Measurements from ENCODE around the gene MFRP.

Gene MFRP

DNA sequence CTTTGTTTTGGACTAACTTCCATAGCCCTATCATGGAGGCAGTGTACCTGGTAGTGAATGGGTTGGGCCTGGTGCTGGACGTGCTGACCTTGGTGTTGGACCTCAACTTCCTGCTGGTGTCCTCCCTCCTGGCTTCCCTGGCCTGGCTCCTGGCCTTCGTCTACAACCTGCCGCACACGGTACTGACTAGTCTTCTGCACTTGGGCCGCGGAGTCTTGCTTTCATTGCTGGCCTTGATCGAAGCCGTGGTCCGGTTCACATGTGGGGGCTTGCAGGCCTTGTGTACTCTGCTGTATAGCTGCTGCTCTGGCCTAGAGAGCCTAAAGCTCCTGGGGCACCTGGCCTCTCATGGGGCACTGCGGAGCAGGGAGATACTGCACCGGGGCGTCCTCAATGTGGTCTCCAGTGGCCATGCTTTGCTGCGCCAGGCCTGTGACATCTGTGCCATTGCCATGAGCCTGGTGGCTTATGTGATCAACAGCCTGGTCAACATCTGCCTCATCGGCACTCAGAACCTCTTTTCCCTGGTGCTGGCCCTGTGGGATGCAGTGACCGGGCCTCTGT is 11.3 kb downstream of the MFRP start:
- H3K4me3 ChIP-seq (IDR thresholded peaks at IDR 0.05; ENCODE audit: insufficient read depth, low read depth, low read length), result no peak overlapping the region
- H3K9ac ChIP-seq, result peak overlapping the region; percentile 78; the same call in 1 of the 2 replicates
- H3K79me2 ChIP-seq (ENCODE audit: insufficient read depth, low read depth), result peaks cover 6% of the 10 kb centered on the region; the same call in 1 of the 2 replicates
- no peaks in the 10 kb centered on the region for H4K20me1 ChIP-seq (ENCODE audit: insufficient read depth)
- no peak for TF ChIP-seq CTCF (conservative IDR thresholded peaks at IDR 0.05; ENCODE audit: low read depth, low read length)
- no peaks in the 10 kb centered on the region for H3K4me1 ChIP-seq (ENCODE audit: low read depth, poor library complexity, severe bottlenecking)
- no peaks in the 10 kb centered on the region for H3K27me3 ChIP-seq (ENCODE audit: insufficient read depth, low read depth)
- peak overlapping the region; percentile 64 for H3K4me2 ChIP-seq
- no peak overlapping the region for H3K27ac ChIP-seq
- 0 out of 2 replicates have a peak overlapping the region, but pooled peaks have one; percentile 48 for H2AFZ ChIP-seq (ENCODE audit: low read depth)
- no peaks in the 10 kb centered on the region for H3K36me3 ChIP-seq (ENCODE audit: insufficient read depth)

GRCh38 chr11:119334174-119334930 is 12.2 kb downstream of the MFRP start, which contains the start of gene RNF26:
Gene RNF26 (plus strand): TSS chr11:119334527. CDS start chr11:119335123, 596 bp downstream.
- Histone ChIP-seq H3K4me2 (peak within 1 kb of the TSS; percentile 64), H3K9ac (peak within 1 kb of the TSS; percentile 78; the same call in 1 of the 2 replicates), H4K20me1 (ENCODE audit: insufficient read depth) (no peaks in the 10 kb centered on the region), H3K36me3 (ENCODE audit: insufficient read depth) (no peaks in the 10 kb centered on the region), H3K27me3 (ENCODE audit: insufficient read depth, low read depth) (no peaks in the 10 kb centered on the region), H3K4me1 (ENCODE audit: low read depth, poor library complexity, severe bottlenecking) (no peaks in the 10 kb centered on the region), H2AFZ (ENCODE audit: low read depth) (peak within 1 kb of the TSS; percentile 48), H3K4me3 (IDR thresholded peaks at IDR 0.05; ENCODE audit: insufficient read depth, low read depth, low read length) (no peak within 1 kb of the TSS), H3K79me2 (ENCODE audit: insufficient read depth, low read depth) (peaks cover 6% of the 10 kb centered on the region; the same call in 1 of the 2 replicates), H3K27ac (peak within 1 kb of the TSS; percentile 28; the same call in 1 of the 2 replicates)
- TF ChIP-seq CTCF (conservative IDR thresholded peaks at IDR 0.05; ENCODE audit: low read depth, low read length), result no peak

DNA sequence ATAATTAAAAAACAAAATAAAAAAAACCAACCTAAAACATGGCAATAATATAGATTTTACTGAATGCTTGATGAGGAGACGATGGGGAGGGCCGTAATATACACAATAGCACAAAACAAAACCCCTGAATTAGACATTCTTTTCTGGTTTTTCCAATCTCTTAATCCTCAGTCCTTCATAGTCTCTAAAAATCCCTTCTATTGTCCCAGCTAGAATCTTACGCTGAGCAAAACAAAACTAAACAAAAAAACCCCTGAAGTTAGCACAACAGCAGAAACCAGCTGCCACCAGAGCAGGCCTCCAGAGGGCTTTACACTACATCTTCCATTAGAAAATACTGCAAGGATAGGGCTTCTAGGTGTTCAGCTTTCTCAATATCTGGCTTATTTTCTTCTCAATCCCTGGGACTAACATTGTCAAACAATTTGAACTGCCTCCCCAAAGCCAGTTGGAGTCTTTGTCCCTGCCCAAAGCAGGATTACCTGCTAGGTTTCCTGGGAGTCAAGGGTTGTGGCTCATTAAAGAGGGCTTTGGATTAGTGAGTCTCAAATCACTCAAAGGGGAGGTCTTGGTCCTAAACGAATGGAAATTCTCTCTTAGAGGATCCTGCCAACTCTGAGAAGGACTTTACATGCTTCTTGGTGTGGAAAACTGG is 14.3 kb downstream of the MFRP start:
- no peaks in the 10 kb centered on the region for H3K4me1 ChIP-seq (ENCODE audit: low read depth, poor library complexity, severe bottlenecking)
- H3K9ac ChIP-seq, result no peak overlapping the region
- H3K36me3 ChIP-seq (ENCODE audit: insufficient read depth), result no peaks in the 10 kb centered on the region
- H3K4me3 ChIP-seq (IDR thresholded peaks at IDR 0.05; ENCODE audit: insufficient read depth, low read depth, low read length), result no peak overlapping the region
- H3K79me2 ChIP-seq (ENCODE audit: insufficient read depth, low read depth), result peaks cover 6% of the 10 kb centered on the region; the same call in 1 of the 2 replicates
- H3K27ac ChIP-seq, result no peak overlapping the region
- no peak overlapping the region for H2AFZ ChIP-seq (ENCODE audit: low read depth)
- H3K27me3 ChIP-seq (ENCODE audit: insufficient read depth, low read depth), result no peaks in the 10 kb centered on the region
- H4K20me1 ChIP-seq (ENCODE audit: insufficient read depth), result no peaks in the 10 kb centered on the region
- no peak for TF ChIP-seq CTCF (conservative IDR thresholded peaks at IDR 0.05; ENCODE audit: low read depth, low read length)
- no peak overlapping the region for H3K4me2 ChIP-seq

GRCh38 chr11:119330237-119330636 is 16.3 kb downstream of the MFRP start:
- Histone ChIP-seq H3K79me2 (ENCODE audit: insufficient read depth, low read depth) (peaks cover 6% of the 10 kb centered on the region; the same call in 1 of the 2 replicates), H3K27me3 (ENCODE audit: insufficient read depth, low read depth) (no peaks in the 10 kb centered on the region), H3K27ac (no peak overlapping the region), H3K36me3 (ENCODE audit: insufficient read depth) (no peaks in the 10 kb centered on the region), H3K4me2 (no peak overlapping the region), H2AFZ (ENCODE audit: low read depth) (no peak overlapping the region), H4K20me1 (ENCODE audit: insufficient read depth) (no peaks in the 10 kb centered on the region), H3K4me1 (ENCODE audit: low read depth, poor library complexity, severe bottlenecking) (no peaks in the 10 kb centered on the region), H3K4me3 (IDR thresholded peaks at IDR 0.05; ENCODE audit: insufficient read depth, low read depth, low read length) (no peak overlapping the region), H3K9ac (no peak overlapping the region)
- no peak for TF ChIP-seq CTCF (conservative IDR thresholded peaks at IDR 0.05; ENCODE audit: low read depth, low read length)
